Right lung (tissue), 10 donors: ENCODE results near the gene EMD. TPM values are rescaled to one million over a fixed set of nuclear protein-coding genes. Genes with fewer than 3 reads are reported as not detected.
"Not testable (repeated sequence)": the region's sequence is repeated elsewhere in the genome, so short reads cannot be mapped to it uniquely, and the experiment has no call there.

Experiments
- DNase-seq, 2 donors: peaks; one replicate each; pipeline ENCODE4 v3.0.0-alpha.2; 2013
- long read RNA-seq, 8 donors: transcript quantifications; one replicate each; lab custom pipeline, GENCODE V29; 2026
- polyA plus RNA-seq, 5 donors: library from polyadenylated mRNA; unstranded; fragments of 120-200 nt; gene quantifications; one replicate each; pipeline versions ENCODE4 v1.2.1 to v1.2.3, GENCODE V29; 2013; ENCODE audit warnings: inconsistent platforms in 1 of 5, low replicate concordance in 1 of 5; ENCODE audit not compliant: insufficient read length in 5 of 5, insufficient read depth in 1 of 5

The EMD gene
- polyA plus RNA-seq, result 10 to 100 TPM; 52.8 to 84.2 (median 63.9) TPM
- long read RNA-seq, donor 1, transcript EMD-202 (6 exons, 1,379 nt), result major isoform, 34 of 50 reads
- long read RNA-seq, donor 1, partial matches to known transcripts, result 5 of 50 reads
- long read RNA-seq, donor 1, other reads (novel, unspliced or antisense), result 6 of 50 reads
- long read RNA-seq, donor 2, transcript EMD-202 (6 exons, 1,379 nt), result major isoform, 28 of 44 reads
- long read RNA-seq, donor 2, partial matches to known transcripts, result 15 of 44 reads
- long read RNA-seq, donor 2, other reads (novel, unspliced or antisense), result 0 of 44 reads
- long read RNA-seq, donor 3, transcript EMD-202 (6 exons, 1,379 nt), result major isoform, 19 of 24 reads
- long read RNA-seq, donor 3, partial matches to known transcripts, result 0 of 24 reads
- long read RNA-seq, donor 3, other reads (novel, unspliced or antisense), result 0 of 24 reads
- long read RNA-seq, donor 4, transcript EMD-202 (6 exons, 1,379 nt), result major isoform, 7 of 11 reads
- long read RNA-seq, donor 4, partial matches to known transcripts, result 0 of 11 reads
- long read RNA-seq, donor 4, other reads (novel, unspliced or antisense), result 0 of 11 reads
- long read RNA-seq, donor 5, transcript EMD-202 (6 exons, 1,379 nt), result major isoform, 38 of 41 reads
- long read RNA-seq, donor 5, partial matches to known transcripts, result 0 of 41 reads
- long read RNA-seq, donor 5, other reads (novel, unspliced or antisense), result 0 of 41 reads
- long read RNA-seq, donor 6, transcript EMD-202 (6 exons, 1,379 nt), result major isoform, 43 of 48 reads
- long read RNA-seq, donor 6, partial matches to known transcripts, result 0 of 48 reads
- long read RNA-seq, donor 6, other reads (novel, unspliced or antisense), result 0 of 48 reads
- long read RNA-seq, donor 7, transcript EMD-202 (6 exons, 1,379 nt), result major isoform, 38 of 42 reads
- long read RNA-seq, donor 7, partial matches to known transcripts, result 0 of 42 reads
- long read RNA-seq, donor 7, other reads (novel, unspliced or antisense), result 0 of 42 reads
- long read RNA-seq, donor 8, transcript EMD-202 (6 exons, 1,379 nt), result major isoform, 13 of 13 reads
- long read RNA-seq, donor 8, partial matches to known transcripts, result 0 of 13 reads
- long read RNA-seq, donor 8, other reads (novel, unspliced or antisense), result 0 of 13 reads

GRCh38 chrX:154378799-154379568 is at the start of gene EMD:
EMD (plus strand) TSS chrX:154379295; CDS start chrX:154379485, 190 bp downstream.
- DNase-seq, result peak; percentile 96 to 98

DNA sequence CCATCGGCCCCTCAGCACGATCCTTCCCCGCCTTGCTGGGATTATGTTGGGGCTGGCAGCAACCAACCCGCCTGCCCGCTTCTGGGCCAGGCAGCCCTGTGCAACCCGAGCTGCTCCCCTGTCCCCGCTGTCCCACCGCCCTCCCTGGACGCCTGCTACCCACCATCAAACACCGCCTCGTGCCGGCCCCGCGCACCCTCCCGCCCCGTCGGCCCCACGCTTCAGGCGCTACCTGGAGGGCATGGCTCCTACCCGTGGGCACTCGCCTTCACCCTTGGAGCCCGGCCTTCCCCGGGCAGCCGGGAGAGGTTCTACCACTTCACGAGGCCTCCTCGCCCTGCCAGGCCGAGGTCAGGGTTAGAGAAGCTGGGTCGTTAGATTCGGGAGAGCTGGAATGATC is 46.5 kb upstream of the EMD start:
- DNase-seq, result no peak

DNA sequence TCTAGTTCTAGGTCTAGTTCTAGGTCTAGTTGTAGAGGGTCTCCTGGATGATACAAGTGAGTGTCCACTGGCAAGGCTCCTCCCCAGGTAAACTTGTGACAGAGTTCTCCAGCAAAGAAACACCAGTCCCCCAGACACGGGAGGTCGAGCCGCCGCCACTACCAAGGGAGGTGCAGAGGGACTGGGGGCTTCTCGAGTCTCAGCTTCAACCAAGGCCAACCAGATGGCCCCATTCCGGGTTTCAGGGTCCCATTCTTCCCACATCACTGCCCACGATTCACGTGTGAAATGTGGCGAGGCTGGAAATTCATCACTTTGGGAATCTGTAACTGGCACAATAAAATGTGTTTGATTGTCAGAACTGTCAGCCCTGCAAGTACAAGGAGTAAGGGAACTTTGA is 46.0 kb upstream of the EMD start:
- no peak for DNase-seq

DNA sequence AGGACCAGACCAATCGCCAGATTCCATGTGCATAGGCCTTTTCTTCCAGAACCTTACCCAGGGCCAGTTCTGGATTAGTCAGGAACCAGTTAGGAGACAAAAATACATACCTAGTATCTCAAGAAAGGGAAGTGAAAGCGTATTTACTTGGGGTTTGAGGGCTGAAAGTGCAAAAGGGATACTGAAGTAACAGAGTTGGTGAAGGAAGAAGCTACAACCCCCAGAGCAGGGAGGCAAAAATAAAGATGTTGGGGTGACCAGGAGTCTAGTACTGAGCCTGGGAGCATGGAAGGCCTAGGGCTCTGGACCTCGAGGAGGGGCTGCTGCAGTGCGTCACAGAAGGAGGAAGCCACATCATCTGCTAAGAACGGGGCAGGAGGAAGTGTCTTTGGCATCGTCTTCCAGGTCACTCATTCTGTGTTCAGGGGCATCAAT is 45.2 kb upstream of the EMD start:
- DNase-seq, result no peak

DNA sequence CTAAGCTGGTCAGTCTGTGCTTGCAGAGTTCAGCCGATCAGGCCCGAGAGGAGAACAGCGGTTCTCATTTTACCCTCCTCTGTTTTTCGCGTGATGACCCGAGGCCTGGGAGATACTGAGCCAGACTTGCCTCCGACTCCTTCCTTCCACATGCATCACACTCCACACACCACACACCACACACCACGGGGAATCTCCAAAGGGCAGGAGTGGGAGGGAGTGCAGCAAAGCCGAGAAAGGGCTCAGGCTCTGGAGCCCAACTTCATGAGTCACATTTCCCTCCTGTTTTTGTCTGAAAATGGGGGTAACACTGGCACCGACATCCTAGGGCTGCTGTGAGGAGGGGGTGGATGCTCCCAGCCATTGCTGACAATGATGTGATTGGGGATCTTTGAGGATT is 44.6 kb upstream of the EMD start:
- no peak for DNase-seq

GRCh38 chrX:154341399-154342298 is 37.4 kb upstream of the EMD start:
- DNase-seq, result not testable (repeated sequence)

- DNase-seq, result not testable (repeated sequence)
Observed at GRCh38 chrX:154343063-154343462, 36.0 kb upstream of the EMD start.

GRCh38 chrX:154343620-154344019 is 35.5 kb upstream of the EMD start:
- not testable (repeated sequence) for DNase-seq

DNA sequence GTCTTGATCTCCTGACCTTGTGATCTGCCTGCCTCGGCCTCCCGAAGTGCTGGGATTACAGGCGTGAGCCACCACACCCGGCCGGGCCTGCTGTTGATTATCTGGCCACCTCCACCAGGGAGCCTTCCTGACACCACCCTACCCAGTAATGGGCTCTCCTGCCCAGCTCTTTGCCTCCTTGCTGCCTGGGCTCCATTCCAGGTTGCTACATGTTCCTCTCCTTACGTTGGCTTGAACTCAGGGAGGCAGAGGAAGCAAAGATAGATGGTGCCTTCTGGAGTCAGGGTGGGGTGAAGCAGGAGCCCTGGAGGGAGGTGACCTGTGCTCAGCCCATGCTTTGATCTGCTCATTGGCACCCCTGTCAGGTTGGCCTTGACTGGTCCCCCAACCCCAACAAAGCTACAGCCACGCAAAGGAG is 31.0 kb upstream of the EMD start:
- no peak for DNase-seq

- no peak for DNase-seq
Observed at GRCh38 chrX:154348646-154349358, 30.3 kb upstream of the EMD start.

DNA sequence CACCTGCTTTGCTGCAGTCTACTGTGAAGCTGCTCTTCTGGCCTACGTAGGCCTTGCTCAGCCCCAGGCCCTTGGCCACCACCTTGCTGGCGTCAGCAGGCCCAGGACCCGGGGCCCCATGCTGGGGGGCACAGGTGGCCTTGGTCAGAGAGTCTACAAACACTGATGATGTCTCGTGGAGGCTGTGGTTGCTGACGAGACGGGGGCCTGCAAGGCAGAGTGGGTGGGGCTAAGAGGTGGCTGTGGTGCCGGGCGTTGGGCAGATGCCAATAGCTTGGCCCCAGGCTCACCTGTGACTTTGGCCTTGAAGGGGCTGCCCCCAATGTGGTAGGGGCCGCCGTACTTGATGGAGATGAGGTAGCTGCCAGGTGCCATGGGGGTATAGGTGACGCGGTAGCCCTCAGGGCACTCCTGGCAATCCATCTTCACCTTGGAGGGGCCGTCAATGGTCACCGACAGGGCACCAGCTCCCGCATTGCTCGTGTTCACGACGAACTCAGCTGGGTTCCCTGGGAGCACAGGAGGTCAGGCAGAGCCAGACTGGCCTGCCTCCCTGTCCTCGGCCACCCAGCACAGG is 29.6 kb upstream of the EMD start:
- no peak for DNase-seq

DNA sequence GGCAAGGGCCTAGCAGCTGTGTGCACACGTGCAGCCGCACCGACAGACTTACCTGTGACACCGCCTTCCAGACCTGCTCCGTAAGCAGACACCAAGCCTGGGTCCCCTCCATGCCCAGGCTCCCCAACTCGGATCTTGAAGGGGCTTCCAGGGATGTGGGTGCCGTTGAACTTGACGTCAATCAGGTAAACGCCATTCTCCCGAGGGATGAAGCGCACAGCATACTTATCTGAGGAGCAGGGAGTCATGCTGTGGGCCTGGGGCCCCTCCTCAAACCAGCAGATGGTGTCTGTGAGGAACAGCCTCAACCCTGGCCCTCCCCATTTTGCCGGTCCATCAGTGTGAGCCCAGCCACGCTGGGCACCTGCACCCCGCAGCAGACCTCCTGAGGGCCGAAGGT is 29.1 kb upstream of the EMD start:
- DNase-seq, result no peak

DNA sequence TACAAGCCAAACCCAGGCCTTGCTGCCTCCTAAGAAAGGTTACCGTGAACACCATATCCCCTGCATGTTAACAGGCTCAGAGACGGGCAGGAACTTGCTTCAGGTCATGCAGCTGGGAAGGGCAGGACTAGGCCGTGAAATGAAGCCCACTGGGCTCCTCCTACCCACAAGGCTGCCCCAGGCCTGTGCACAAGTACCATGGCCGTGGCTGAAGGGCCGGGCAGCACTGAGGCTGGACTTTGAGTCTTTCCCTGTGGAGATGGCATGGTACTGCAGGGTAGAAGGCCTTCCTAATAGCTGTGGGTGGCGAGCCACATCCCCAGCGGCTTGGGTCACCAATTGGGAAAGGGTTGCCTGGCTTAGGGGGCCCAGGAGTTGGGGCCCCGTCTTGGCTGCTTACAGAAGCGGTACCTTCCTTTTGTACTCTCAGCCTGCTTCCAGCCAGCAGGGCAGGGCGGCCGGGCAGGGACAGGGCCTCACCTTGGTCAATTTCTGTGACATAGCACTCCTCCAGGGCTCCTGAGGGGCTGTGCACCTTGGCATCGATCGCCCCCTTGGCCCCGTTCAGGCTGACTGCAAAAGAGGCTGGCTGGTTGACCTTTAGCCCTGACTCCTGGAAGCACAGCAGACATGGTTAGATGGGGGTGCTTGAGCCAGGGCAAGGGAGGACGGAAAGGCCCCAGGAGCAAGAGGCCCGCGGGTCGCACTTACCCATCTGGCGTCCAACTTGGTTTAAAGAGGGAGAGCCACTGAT is 28.5 kb upstream of the EMD start:
- no peak for DNase-seq

GRCh38 chrX:154351183-154352011 is 27.7 kb upstream of the EMD start:
- no peak for DNase-seq

- no peak for DNase-seq
Observed at GRCh38 chrX:154352012-154352401, 27.1 kb upstream of the EMD start.

DNA sequence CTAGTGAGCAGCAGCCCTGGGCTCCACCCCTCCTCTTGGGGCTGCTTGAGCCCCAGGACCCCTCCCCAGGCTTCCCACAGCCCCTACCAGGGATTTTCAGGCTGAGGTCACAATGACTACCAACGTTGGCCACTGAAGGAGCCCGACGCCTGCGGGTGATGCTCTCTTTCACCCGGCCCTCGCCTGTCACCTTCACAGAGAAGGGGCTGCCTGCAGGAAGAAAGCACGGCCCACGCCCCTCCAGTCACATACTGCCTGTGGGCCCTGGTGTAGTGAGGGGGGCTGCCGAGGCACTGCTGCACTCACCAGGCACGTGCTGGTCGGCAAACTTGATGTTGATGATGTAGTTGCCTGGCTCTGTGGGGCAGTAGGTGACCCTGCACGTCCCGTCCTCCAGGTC is 26.6 kb upstream of the EMD start:
- DNase-seq, result no peak

- no peak for DNase-seq
Observed at GRCh38 chrX:154353172-154353843, 25.8 kb upstream of the EMD start.
